GM19043 (cell line): Measurements from ENCODE around the gene CEP131.

Experiments
- ATAC-seq: cut with Tn5 transposase; IDR thresholded peaks from one replicate; pipeline ENCODE4 v1.9.1; 2021; ENCODE audit warnings: low read depth; ENCODE audit not compliant: unreplicated experiment

The CEP131 gene

DNA sequence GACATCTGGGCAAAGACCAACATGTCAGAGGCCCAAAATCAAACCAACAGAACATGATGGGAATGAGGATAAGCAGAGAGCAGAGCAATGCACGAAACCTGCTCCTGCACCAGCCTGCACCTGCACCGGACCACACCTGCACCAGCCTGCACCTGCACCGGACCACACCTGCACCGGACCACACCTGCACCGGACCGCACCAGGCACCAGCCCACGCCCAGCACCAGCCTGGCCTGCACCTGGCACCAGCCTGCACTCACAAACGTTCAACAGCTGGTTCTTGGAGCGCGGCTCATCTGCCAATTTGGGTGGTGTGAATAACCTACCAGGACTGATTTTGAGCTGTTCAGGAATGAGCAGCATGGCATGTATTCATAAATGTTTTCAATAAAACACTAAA lies 18.2 kb downstream of the CEP131 start:
- no peak for ATAC-seq

DNA sequence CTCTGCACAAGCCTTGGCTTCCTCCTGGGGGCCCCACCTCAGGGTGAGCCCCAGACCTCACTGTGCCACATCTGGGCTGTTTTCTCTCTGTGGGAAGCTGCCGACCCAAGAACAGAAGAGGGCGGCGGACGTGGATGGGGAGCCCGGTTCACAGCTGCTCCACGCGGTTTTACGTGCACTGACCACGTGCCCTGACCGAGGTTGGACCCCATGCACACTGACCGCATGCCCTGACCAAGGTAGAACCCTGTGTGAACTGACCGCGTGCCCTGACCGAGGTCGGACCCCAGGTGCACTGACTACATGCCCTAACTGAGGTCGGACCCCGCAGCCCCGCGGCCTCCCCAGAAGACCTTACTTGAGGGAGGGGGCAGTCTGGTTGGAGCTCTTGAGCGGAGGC lies 19.6 kb downstream of the CEP131 start:
- no peak for ATAC-seq

DNA sequence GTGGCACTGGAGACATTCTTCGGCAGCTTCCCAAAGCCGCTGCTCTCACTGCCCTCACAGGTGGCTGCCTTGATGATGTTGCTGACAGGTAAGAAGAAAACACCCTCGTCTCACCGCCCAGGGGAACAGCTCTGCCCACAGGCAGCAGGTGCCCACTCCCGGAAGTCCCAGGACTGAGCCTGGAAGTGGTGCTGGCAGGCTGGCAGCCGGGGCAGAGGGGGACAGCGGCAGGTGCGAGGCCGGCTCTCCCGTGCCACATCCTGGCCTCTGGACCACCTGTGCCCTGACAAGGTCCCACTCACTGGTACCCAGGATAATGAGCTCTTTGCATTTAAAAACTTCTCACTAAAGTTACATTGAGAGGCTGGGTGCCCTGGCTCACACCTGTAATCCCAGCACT lies 20.4 kb downstream of the CEP131 start:
- ATAC-seq: no peak

DNA sequence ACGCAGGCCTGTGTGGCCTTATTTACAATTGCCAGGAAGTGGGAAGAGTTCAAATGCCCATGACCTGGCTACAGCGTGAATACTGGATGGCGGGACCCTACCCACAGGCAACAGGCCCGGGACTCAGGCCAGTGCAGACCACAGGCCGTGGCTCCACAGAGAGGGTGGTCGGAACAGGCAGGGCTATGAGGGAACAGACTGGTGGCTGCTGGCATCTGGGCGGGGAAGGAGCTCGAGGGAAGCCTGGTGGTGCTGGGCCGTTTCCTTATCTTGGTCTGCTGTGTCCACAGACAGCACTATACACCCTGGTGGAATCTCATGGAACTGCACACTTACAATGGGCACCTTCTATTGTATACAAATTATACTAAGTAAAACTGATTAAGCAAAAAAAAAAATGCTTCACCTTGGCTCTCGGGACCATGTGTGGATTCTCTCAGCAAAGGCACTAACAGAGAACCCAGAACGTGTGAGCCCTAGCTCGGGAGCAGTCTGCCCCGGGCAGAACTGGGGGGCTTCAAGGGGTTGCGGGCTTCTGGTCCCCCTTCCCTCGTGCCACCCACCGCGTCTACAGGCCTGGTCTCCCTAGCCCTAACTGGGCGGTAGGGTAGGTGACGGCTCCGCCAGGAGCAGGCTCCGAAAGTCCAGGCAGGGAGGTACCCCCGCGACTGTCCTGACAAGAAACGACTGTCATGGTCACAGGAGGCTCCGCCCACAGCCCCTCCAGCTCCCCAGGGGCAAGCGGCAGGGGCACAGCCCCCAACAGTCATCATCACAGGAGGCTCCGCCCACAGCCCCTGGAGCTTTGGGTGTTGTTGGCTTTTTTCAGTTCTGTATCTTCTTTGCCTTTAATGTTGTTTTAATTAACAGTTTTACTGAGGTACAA lies 21.8 kb downstream of the CEP131 start:
- ATAC-seq: no peak

DNA sequence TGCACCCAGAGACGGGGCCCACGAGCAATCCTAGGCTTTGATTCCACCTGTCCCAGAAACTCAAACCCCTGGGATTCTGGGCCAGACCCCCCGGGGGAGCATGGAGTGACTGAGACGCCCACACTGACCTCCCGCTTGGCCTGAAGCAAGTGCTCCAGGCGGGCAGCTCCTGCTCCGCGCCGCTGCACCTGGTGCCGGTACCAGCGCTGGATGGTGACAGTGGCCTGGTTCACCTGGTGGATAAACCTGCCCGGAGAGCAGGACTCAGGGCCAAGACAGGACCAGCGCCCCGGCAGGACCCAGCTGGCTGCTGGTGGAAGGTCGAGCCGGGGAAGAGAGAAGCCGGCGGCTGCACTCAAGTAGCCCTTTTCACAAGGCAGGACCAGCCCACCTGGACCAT lies 22.6 kb downstream of the CEP131 start:
- no peak for ATAC-seq

DNA sequence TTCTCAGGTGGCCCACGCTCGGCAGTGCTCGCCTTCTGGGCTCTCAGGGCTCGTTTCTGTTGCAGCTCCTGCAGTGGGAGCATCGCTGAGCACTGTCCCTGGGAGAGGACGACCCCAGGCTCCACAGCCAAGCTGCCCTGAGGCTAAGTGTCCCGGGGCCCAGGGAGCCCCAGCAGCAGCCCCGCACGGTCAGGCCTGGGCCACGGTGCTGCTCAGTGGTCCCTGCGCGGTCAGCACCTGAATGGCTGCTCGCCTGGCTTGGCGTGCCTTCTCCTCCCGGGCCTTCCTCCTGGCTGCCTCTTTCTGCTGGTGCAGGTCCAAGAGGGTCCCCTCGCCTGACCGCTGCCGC lies 23.3 kb downstream of the CEP131 start:
- no peak for ATAC-seq

DNA sequence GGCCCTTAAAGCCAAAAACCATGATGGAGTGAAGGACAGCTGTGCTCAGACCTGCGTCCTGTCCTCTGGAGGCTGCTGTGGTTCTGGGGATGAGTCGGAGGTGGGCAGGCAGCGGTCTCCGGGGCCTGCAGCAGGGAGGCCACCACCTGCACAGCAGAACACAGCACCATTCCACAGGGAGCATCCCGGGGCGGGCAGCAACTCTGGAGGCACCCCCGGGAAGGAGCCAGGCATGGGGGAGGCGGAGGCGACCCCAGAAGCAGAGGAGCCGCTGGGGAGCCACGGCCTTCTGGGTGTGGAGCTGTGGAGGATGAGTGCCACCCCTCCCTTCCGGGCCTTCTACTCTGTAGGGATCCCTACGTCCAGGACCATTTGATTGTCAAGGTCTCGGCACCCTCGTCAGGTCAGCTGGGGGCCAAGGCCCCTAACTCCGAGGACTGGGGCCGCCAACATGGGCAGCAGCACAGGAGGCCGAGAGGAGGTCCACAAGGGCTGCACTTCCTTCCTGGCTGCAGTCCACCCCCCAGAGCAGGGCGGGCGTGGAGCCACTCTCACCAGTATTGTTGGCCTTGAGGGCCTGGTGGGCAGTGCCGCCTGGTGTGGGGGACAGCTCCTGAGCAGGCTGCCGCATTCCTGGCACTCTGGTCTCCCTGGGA lies 23.8 kb downstream of the CEP131 start:
- no peak for ATAC-seq

DNA sequence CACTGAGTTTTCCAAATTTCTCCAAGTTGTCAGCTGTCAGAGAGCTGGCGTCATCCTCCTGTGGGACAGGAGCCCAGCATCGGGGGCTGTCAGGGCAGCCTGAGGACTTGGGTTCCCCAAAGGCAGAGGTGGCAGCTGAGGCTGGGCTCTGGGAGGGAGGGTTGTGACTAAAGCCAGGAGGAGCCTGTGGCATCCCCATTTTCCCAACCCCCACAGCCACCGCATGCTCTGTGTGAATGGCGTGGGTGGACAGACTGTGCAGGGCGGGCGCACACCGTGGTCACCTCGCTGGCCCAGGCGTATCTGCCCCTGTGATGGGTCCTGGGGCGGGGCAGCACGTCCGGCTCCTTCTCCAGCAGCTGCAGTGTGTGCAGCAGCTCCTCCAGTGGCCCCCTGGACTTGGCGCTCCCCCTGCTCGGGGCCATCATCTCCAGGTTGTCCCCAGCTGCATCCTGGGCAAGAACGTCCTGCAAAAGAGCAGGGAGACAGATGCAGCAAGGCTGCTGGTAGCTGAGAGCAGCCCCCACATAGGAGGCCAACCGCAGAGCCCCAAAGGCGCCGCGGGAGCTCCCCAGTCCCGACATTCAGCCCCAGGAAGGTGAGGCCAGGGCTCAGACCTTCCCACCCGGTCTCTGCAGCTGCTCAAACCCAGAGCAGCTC lies 24.8 kb downstream of the CEP131 start:
- no peak for ATAC-seq

DNA sequence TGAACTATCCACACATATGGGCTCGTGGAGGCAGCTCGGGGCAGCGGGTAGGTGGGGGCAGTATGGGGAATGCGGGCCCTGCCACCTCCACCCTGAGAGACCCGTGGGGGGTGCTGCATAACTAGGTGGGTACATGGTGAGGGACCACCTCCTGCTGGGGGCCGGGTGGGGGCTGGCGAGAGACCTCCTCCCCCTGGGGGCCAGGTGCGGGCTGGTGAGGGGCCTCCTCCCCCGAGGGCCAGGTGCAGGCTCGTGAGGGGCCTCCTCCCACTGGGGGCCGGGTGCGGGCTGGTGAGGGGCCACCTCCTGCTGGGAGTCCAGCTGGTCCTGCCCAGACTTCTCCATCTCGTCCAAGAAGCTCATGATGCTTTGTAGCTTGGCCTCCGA lies 25.4 kb downstream of the CEP131 start:
- no peak for ATAC-seq

DNA sequence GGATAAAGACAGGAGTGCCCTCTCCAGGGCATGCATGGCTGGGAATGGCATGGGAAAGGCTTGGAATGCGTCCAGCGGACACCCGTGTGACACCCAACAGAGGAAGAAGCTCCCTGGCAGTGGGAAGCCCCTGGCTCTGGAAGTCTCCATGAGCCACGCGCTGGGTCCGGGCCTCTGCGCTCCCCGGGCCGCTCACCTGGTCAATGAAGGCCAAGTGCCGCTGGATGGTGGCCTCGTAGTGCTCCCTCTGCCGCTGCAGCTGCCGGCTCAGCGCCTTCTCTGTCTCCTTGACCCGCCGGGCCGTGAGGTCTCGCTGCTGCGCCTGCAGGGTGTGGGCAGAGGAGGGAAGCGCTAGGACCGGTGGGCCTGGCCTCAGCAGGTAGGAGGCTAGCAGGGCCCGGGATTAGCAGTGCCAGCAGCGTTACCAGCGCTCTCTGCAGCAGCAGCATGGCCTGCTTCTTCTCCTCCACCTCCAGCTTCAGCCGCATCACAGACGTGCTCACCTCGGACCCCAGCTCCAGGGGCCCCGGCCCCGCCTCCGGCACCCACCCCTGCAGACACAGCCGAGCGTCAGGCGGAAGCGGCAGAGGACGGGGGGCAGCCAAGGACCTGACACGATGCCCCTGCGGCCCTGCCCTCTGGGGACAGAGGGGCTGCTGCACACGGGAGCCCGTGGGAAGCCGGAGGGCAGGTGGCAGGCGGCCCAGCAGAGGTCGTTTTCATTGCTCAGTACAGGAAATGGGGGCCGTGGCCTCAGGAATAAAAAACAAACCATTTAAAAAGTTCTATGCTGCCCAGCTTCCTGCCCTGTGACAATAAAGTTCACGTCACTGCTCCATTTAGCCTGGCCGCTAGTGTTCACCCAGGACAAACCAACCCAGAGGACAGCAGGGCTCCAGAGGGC lies 26.0 kb downstream of the CEP131 start:
- ATAC-seq: no peak

DNA sequence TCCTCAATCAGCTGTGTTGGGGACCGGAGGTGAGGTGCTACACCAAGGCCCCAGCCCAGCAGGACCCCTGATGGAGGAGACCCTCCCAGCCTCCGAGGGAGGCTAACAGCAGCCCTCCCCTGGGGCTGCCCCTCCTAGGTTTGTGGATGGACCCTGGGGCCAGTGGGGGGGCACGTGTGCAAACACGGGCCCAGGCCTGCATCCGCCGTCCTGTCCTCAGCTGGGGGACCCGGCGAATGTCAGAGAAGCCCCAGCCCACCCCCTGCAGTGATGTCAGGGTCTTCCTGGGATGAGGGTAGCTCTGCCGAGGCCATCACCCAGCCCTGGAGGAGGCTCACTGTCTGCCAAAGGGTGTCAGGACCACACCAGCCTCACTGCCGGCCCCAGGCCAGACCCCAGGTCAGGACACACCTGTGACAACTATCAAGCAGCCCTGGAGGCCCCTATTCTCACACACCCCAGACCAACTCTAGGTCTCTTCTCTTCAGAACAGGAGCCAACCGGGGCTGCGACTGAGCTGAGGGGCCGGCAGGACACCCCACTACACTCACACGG lies 26.7 kb downstream of the CEP131 start:
- ATAC-seq: no peak

DNA sequence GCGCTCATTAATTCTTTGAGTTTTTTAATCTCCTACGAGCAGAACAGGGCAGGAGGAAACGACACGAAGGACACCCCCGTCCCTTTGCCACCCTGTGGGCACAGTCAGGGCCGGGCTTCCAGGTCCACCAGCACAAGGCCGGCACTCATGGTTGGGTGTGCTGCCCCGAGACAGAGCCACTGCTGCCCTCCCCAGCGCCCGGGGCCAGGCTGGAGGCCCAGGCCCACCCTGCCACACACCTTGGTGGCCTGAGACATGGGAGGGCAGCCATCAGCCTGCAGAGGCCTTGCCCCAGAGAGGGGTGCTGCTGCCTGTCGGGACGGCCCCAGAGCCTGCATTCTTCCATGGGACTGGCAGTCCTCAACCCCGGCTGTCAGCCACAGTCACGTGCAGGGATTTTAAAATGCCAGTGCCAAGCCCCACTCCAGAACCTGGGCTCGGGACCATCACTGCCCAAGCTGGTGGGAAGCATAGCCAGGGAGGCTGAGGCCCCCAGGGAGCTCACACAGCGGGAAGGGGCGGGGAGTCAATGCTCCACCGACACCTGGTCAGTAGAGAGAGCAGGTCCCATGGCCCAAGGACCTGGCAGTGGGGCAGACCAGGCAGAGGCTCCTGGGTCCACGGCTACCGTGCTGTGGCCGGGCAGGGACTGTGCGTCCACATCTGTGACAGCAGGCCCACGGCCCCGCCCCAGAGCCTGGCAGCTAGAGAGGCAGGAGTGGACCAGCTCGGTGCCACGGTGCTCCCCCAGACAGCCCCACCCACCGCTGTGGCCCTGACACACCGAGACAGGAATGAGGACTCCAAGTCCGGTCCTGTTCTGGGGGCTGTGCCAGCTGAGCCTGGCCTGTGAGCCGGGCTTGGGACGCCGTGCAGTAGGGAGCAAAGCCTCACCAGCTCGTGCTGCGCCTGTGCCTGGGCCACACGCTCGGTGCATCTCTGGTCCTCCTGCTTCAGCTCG lies 27.5 kb downstream of the CEP131 start:
- ATAC-seq: no peak

DNA sequence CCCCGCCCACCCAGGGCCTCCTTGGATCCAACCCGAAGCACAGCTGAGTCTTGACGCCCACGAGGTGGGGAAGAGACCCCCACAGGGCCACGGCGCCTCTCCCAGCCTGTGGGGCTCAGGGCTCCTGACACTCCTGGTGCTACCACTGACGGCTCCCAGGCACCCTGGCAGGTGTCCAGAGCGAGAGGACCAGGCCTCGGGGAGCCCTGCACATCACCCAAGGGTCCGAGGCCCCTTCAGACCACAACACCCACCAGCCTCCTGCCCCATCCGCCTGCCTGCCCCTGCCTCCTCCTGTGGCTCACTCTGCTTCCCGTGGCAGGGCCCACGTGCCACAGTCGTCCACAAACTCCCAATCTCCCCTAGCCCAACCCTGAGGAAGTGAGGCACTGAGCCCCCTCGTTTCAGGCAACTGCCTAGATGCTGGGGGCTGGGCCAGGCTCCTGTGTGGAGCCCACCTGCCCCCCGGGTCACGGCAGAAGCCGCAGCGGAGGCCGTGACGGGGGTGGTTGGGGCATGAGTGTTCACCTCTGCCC lies 28.5 kb downstream of the CEP131 start:
- no peak for ATAC-seq

DNA sequence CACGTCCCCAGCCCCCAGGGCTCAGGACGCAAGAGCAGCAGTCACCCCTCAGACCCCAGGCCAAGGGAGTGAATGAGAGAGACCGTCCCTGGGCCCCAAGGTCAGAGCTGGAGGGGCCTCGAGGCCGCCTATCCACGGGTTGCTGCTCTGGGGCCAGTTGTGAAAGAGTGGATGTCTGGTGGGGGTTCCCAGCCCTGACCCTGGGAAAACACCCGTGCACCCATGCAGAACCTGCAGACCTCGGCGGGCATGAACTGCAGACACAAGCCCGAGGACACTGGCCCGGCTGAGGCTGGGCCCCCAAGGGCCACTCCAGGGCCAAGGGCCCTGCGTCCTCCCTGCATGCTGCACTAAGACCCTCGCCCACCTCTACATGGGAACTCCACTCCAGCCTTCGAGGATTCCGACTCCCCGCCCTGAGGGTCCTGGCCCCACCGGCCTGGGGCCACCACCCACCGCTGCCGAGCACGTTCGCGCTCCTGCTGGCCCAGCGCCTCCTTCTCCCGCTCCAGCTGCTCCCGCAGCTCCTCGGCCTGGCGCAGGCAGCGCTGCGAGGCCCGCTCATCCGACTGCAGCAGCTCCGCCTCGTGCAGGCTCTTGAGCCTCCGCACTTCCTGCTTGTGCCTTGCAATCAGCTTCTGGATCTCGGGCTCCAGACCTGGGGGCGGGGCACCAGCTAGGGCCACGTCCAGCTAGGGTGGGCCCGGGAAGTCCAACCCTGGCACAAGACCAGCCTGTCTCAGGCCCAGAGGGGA lies 29.1 kb downstream of the CEP131 start:
- no peak for ATAC-seq

DNA sequence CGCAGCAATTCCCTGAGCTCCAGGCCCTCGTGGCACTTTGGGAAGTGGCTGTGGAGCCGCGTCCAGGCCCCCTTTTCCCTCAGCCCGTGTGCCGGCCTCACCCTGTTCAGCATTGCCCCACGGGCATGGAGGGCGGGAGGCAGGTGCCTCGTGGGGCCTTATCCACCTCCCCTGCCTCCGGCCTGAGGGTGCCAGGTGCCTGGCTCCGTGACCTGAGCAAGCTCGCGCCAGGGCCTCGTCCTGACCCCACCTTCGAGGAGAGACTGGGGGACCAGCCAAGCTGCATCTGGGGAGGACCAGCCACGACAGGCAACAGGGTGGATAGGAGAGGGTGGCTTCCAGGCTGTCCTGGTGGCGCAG lies 29.7 kb downstream of the CEP131 start:
- no peak for ATAC-seq

DNA sequence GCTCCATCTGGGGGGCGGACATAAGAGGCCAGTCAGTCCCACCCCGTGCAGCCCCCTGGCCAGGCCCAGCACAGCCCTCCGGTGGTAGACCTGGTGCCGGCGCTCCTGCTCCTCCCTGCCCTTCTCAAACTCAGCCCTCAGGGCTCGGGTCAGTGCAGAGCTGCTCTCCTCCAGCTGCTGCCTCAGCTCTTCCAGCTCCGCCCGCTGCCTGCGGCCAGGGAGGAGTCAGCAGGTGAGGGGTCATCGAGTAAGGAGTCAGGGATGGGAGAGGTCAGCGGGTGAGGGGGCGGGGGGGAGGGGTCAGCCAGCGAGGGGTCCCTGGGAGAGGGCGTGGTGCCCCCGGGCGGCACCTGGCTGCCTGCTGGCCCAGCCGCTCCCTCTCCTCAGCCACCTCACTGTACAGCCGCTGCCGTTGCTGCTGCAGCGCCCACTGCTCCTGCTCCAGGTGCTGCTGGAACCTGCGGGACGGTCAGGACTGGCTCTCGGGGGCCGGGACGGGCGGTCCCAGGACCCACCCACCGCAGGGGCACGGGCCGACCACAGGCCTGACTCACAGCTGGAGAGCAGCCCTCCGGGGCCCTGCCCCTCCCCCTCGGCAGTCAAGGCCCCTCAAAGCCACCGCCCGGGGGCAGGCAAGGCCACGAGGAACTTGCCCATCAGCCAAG lies 30.2 kb downstream of the CEP131 start:
- ATAC-seq: no peak

DNA sequence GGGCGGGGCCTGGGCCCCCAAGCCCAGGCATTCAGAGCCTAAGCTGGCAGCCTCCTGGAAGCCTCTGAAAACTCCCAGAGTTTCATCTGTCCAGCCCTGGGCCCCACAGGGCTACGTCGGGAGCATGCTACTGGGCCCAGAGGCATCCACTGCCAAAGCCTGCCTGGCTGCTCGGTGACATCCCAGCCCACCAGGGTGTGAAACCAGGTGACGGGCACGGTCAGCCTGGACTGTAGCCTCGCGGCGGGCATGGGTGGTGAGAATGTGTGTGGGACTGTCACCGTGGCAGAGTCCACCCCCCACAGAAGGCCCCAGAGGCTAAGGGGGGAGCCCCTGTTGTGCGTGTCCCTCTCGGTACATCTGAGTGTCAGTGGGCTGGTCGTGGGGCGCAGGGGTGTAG lies 31.1 kb downstream of the CEP131 start:
- ATAC-seq: no peak

DNA sequence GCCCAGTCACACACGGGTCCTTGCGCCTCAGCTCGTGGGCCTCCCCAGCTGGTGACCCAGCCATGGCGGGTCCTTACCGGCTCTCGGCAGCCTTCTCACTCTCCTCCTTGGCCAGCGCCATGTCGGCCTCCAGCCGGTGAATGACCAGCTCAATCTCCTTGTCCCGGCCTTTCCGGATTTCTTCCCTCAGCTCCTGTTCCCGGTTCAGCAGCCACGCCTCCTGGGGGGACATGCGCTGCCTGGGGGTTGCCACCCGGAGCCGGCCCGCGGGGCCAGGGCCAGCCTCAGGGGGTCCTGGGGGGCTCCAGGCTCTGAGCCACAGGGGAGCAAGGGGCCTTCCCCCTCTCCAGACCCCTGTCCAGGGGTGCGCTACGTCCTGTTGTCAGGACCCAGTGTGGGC lies 31.6 kb downstream of the CEP131 start:
- ATAC-seq: no peak
